Skeletal muscle cell (primary cell): ENCODE measurements around the gene CNOT2.
A peak's percentile ranks its signal among the peaks of the same experiment; 100 is the strongest.

Experiments used
- DNase-seq: peaks from one replicate; pipeline ENCODE4 v3.0.0-alpha.2; 2010; ENCODE audit warnings: low read depth
- H3K4me3 ChIP-seq: 2 replicates; pipeline ENCODE4 v1.5.1; 2011; ENCODE audit warnings: low read depth, mild to moderate bottlenecking, control low read depth, low read length, moderate library complexity

The CNOT2 gene, protein sequence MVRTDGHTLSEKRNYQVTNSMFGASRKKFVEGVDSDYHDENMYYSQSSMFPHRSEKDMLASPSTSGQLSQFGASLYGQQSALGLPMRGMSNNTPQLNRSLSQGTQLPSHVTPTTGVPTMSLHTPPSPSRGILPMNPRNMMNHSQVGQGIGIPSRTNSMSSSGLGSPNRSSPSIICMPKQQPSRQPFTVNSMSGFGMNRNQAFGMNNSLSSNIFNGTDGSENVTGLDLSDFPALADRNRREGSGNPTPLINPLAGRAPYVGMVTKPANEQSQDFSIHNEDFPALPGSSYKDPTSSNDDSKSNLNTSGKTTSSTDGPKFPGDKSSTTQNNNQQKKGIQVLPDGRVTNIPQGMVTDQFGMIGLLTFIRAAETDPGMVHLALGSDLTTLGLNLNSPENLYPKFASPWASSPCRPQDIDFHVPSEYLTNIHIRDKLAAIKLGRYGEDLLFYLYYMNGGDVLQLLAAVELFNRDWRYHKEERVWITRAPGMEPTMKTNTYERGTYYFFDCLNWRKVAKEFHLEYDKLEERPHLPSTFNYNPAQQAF

DNA sequence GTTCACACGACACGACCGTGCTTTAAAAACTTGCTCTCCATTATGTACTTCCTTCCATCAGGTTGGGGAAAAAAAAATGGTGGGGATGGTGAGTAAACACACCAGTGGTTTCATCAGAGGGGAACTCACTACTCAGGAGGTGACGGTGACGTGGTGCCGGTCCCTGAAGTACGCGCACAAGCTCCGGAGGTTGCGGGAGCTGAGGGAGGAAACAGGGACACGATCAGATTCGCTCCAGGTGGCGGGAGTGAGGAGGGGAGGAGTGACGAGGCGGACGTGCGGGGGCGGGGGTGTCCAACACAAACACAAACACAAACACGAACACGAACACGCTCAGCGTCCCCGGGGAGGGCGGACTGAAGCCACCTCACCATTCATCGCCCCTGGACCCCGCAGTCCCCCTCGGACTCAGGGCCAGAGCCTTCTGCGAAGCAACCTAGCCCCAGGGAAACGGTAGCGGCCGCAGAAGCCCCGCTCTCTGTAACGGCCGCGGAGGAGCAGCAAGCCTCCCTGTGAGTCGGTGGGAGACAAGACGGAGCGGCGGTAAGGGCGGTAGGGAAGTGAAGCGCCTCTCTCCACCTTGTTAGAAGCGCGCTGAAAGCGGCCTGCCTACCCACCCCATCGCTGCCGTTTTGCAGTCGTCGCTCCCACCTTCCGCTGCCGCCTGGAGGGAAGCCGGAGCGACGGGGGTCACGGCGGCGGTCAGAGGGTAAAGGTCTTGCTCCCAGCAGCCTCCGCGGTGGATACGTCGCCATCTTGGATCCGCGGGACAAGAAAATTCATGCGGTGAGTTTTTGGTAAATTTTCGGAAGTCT is at the start of gene CNOT2:
Gene CNOT2 (plus strand): TSS at position 739 of the 815 bp plus-strand sequence. CDS start 34,794 bp downstream, outside the sequence.
- peak; percentile 86 for DNase-seq
- H3K4me3 ChIP-seq = peak within 1 kb of the TSS; percentile 80

DNA sequence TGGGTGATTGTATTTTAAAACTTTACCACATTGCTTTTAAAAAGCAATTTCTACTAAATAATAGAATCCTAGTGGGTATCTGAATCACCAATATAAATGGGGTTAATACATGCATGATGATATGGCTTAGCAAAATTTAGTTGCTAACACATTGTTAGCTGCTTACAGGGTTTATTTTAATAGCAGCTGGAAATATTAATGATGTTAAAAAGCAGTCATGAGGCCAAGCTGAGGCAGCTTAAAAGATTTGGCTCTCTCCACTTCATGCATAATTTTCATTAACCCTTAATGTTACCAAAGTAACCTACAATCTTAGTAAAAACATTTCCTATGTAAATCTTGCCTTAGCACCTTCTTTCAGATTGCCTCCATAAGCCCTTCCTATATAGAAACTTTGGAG is 49.2 kb upstream of the CNOT2 start:
- DNase-seq = no peak
- no peak overlapping the region for H3K4me3 ChIP-seq

DNA sequence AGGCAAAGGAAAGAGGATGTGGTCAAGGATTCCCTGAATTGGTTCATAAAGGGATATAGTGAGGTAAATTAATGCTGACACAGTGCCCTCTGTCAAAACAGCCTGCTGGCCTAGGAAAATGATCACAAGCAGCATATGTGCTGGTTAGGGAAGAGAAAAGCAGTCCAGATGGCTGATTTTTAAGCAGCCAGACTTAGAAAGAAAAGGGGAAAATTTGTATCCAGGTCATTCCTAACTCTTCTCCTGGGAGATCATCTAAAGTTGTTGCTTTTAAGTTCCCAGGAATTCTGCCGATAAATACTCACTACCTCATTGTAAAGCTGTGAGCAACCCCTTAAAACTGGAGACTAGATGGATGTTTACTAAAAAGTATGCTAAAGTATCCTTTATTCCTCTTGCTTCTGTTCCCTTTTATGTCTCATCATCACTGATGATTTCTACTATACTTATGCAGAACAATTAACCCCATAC is 46.4 kb upstream of the CNOT2 start:
- peak; percentile 41 for DNase-seq
- no peak overlapping the region for H3K4me3 ChIP-seq

DNA sequence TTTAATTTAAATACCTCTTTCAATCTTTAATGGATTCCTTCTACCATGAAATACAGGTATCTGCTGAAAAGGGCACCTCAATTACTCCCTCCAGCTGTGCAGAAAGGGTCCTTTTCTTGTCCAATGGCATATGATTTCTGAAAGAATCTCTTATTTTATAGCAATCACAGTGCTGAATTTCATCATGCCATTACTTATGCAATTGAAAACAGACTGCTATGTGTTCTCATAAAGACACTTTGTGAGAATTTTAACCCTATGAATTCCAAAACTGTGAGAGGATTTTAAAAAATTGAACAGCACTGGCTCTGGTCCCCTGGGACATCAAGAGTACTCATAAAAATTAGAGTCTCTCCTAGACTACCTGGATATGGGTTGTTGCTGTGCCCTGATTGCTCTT is 45.9 kb upstream of the CNOT2 start:
- no peak overlapping the region for H3K4me3 ChIP-seq
- DNase-seq = peak; percentile 29

DNA sequence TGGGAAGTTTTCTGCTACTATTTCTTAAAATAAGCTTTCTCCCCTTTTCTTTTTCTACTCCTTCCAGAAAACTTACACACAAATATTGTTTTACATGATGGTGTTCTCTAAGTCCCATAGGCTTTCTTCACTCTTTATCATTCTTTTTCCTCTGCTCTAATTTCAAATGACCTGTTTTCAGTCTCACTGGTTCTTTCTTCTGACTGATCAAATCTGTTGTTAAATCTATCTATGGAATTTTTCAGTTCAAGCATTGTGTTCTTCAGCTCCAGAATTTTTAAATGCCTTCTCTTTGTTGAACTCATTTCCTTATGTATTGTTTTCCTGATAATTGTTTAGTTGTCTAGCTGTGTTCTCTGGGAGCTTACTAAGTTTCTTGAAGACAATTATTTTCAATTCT is 29.5 kb upstream of the CNOT2 start:
- no peak overlapping the region for H3K4me3 ChIP-seq
- DNase-seq = no peak

DNA sequence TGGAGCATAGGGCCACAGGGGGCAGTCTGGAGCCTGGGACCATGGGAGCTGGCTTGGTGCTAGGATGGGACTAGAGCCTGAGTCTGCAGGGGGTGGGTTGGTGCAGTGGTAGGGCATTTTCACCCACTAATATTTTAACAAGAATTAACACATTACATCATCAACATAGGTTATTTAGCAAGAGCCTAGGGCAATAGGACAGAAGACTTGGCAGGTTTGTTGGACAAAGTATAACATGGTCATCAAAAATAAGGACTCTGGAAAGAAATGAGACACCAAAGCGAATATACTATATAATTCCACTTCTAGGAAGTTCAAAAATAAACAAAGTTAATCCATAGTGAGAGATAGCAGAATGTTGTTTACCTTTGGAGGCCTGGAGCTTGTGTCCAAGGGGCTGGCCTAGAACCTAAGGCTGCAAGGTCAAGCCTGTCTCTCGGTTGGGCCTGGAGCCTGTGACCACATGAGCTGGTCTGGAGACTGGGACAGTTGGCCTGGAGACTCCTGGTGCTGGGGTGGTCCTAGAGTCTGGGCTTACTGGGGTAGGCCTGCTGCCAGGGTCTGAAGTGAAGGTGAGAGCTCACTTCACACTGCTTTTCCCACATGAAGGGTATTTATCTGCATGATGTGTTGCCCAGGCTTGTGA is 28.1 kb upstream of the CNOT2 start:
- H3K4me3 ChIP-seq = no peak overlapping the region
- DNase-seq = no peak

DNA sequence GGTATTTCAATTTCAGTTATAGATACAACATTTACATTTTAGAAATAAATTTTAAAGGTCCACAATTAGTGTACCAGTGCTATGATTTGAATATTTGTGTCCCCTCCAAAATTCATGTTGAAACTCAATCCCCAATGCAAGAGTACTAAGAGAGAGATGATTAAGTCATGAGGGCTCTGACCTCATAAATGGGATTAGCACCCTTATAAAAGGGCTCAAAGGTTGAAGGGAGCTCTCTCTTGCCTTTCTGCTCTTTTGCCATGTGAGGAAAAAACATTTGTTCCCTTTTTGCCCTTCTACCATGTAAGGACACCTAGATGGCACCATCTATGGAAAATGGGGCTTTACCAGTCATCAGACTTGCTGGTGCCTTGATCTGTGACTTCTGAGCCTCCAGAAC is 25.8 kb upstream of the CNOT2 start:
- DNase-seq = no peak
- no peak overlapping the region for H3K4me3 ChIP-seq

DNA sequence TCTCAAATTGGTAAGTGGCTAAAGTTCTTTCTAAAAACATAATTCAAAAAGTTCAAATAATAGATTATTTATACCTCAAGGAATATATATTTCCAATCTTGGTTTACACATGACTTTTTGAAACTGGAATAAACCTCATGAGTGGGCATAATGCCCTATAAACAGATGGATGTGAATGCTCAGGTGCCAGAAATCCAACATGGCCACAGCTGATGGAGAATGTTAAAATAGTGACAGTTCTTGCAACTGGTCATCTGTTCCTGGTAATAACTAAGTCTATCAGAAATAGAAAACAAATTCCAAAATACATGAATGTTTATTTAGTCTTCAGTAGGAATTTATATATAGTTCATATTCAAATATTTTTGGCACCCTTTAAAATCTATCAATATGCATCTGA is 21.6 kb upstream of the CNOT2 start:
- no peak overlapping the region for H3K4me3 ChIP-seq
- no peak for DNase-seq

DNA sequence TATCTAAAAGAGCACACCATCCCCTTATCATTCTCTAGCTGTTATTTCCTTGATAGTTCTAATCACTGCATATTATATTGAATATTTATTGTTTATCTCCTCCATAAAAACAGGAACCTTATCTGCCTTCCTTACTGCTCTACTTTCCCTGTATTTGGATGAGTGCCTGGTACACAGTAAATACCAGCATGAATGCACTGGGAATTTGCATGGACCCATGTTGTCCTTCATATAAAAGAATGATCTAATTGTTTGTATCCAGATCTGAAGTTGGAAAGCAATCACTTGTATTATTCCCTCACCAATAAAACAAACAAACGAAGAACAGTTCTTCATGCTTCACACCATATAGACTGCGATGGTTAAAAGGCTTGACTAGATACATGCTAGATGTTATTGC is 15.3 kb upstream of the CNOT2 start:
- no peak for DNase-seq

DNA sequence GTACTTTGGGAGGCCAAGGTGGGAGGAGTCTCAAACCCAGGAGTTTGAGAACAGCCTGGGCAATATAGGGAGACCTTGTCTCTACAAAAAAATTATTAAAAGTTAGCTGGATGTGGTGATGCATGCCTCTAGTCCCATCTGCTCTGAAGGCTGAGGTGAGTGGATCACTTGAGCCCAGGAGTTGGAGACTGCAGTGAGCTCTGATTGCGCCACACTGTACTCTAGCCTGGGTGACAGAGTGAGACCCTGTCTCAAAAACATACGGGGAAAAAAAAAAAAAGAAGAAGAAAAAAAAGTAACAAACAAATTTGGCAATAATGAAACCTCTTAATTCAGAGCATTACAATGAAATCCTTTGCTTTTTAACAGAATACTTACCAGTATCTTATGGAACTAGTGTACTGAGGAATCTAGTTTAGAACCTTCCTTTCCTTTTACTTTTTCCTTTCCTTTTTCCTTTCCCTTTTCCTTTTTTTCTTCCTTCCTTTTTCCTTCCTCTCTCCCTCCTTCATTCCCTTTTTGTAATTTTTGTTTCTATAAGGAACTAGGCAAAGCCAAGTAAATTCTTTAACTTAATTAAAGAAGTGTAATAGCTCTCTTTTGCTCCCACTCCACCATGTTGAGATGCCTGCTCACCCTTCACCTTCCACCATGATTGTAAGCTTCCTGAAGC is 12.2 kb upstream of the CNOT2 start:
- no peak overlapping the region for H3K4me3 ChIP-seq
- no peak for DNase-seq

More for the DNA sequence above, 15.3 kb upstream of the CNOT2 start:
- H3K4me3 ChIP-seq = no peak overlapping the region

DNA sequence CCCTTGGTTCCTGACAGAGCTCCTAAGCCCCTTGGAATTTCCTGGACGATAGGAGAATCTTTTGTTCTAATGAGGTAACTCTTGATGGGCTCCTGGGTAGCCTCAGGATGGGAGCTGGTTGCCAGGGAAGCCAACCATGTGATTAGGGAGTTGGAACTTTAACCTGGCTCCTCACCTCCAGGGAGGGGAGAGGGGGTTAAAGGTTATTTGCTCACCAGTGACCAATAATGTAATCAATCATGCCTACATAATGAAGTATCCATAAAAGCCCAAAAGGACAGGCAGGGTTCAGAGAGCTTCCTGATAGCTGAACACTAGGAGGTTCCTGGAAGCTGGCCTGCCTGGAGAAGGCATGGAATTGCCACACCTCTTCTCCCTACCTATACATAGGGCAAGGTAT is 6.2 kb upstream of the CNOT2 start:
- no peak for DNase-seq
- H3K4me3 ChIP-seq = no peak overlapping the region

DNA sequence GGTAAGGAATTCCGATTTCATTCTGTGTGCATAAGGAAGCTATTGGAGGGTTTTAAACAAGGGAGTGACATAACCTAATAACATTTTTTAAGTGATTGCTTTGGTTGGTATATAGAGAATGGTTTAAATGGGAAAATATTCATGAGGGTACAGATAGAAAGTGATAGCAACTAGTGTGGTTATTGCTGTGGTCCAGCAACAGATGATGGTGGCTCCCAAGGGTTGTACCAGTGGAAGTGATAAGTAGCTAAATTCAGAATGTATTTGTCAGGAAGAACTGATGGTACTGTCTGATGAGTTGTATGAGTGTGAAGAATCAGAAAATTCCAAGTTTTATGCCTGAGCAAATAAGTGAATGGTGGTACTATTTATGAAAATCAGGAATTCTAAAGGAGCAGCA is 2.6 kb upstream of the CNOT2 start:
- H3K4me3 ChIP-seq = no peak overlapping the region
- no peak for DNase-seq

DNA sequence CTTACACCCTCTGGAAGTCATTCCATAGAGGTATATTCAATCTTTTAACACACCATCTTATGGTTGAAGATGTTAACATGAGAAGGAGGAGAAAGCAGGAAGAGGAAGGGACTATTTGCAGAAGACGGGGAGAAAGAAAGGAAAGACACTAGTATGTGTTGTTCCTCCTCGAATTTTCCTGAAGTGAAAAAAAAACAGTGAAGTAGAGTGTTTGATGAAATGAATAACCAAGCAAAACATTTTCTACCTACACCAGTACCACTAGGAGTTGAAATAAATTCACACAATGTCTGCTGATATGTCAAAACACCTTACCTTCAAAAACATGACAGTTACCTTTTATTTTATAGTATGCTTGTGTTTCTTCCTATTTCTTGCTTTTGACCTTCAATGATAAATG is 1.4 kb upstream of the CNOT2 start:
- no peak for DNase-seq

DNA sequence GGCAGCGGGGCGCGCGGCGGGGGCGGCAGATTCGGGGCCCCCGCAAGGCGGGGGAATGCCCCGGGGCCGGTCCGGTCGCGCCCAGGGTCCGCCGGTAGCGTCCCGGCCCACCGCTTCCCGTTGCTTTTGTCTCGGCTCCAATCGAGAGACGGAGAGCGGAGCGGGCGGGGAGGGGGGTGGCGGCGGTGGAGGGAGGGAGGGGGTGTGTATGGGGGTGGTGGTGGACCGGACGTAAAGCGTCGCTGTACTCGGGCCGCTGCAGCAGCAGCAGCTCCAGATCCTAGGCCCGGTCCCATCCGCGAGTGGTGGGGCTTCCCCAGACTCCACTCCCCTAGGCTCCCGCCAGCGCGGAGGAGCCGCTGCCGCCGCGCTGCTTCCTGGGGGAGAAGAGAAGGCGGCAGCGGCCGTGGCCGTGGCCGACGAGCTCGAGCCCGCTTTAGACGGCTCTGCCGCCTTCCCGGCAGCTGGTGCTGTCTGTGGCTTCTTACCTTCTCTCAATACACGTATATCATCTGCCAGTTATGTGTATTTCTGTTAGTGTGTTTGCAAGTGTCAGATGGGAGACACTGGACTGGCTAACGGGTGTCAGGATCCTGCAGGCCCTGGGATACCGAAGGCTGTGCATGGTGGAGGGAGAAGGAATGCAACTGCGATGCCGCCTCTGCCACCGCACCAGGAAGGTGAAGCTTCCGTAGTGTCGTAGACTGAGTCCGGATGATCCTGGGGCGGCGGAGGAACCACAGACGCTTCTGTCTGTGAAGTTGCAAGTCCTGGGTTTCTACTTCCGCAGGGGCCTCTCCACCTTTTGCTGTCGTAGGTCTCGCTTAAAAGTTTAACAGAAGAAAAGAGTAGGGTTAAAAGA is 508 bp downstream of the CNOT2 start:
- H3K4me3 ChIP-seq = peak overlapping the region; percentile 80
- peak; percentile 19 for DNase-seq

More for the DNA sequence above, 1.4 kb upstream of the CNOT2 start:
- peak overlapping the region; percentile 80 for H3K4me3 ChIP-seq

DNA sequence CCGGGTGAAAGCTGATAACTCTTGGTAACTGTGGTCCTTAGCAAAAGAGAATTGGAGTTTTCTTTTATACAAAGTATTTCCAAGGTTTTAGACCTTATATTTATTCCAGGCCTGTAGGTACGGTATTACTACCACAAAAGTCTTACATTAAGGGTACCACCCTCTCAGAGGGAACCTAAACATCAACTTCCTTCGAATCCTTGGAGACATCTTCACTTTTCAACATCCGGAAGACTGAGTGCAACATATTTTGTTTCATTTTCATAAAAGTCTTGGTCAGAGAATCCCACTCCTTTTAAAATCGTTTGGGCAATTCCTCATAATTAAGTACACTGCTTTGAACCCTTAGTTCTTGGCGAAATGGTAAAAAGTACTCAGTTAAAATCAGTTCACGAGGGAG is 1.2 kb downstream of the CNOT2 start:
- H3K4me3 ChIP-seq = peak overlapping the region; percentile 80
- DNase-seq = no peak

DNA sequence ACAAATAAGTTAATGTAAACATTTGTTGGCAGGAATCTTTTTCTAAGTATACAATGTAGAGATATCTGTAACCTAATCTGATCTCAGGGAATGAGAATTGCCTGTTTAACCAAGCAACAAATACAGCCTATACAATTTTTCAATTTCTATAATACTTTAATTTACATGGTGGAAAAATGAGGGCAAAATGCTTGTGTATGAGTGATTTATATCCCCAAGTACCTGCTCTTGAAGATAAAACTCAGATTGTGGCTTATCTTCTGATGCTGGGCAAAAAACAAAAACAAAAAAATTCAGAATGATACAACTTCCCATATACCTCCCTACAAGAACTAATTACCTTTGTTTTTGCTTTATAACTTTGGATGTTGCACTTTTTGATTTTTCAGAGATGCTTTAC is 2.2 kb downstream of the CNOT2 start:
- DNase-seq = no peak
- H3K4me3 ChIP-seq = no peak overlapping the region

DNA sequence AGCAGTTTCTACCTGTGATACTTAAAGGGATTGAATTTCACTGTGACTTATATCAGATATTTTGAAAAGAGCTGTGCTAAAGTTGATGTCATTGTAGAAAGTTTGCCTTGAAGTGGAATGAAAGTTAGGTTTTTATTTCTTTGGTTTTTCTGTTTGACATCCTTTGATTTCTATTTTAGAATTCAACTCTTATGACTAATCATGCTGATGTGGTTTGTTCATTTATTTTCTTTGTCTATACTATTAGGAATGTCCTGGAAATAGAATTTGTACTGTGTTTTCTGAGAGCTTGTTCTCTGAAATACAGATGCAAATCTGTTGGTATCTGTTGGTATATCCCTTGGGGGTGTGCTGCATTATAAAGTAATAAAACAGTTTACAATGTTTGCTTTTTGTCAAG is 3.3 kb downstream of the CNOT2 start:
- H3K4me3 ChIP-seq = no peak overlapping the region
- DNase-seq = no peak

DNA sequence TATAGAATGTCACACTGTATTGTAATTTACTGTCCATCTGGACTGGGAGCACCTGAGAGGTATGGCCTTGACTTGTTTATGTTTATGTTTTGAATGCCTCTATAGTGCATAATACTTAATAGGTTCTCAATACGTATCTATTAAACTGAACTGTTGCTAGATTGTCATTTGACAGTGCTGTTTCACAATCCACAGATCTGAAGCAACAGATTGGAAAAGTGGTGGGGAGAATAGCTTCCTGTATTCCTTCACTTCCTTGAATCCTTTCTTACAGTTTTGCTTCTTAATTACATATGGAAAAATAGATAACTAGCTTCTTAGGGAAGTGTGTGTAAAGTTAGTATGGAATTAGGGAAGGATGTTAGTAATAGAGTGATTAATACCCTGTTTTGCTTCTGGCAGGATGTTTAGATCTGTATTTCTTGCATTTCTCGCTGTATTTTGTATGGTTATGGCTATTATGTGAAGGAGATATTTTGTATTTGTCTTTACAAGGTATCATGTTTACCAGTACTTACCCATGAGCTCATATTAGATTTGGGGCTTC is 4.5 kb downstream of the CNOT2 start:
- H3K4me3 ChIP-seq = no peak overlapping the region
- DNase-seq = no peak
